Activated T-cell treated with anti-CD3 and anti-CD28 coated beads, Interleukin-2, amount 50 U/mL, for 4 hours (primary cell): ENCODE data around the gene PDE4D. TPM values are rescaled to one million over a fixed set of nuclear protein-coding genes. Genes with fewer than 3 reads are reported as not detected.
A peak's percentile ranks its signal among the peaks of the same experiment; 100 is the strongest.

ENCODE experiments used
- ATAC-seq, 2 donors: fragments of 200-7000 bp; cut with Tn5 transposase; one replicate each; pipeline ENCODE4 v1.10.0; 2021
- DNase-seq: peaks from one replicate; pipeline ENCODE4 v3.0.0-alpha.2; 2020
- H3K27me3 Mint-ChIP-seq: one replicate; pipeline ENCODE4 v1.8.0; 2021; ENCODE audit warnings: low read depth, mixed read lengths
- H3K36me3 Mint-ChIP-seq: one replicate; pipeline ENCODE4 v1.8.0; 2022; ENCODE audit warnings: mixed read lengths; ENCODE audit not compliant: insufficient read depth
- H3K4me1 Mint-ChIP-seq: one replicate; pipeline ENCODE4 v1.8.0; 2021; ENCODE audit warnings: low read depth, mixed read lengths
- H3K4me3 Mint-ChIP-seq: one replicate; pipeline ENCODE4 v1.8.0; 2021; ENCODE audit warnings: mild to moderate bottlenecking, moderate library complexity, mixed read lengths
- H3K9me3 Mint-ChIP-seq: one replicate; pipeline ENCODE4 v1.8.0; 2021; ENCODE audit warnings: mixed read lengths
- total RNA-seq, 3 donors: library from RNA; stranded (reverse); gene quantifications; one replicate each; pipeline ENCODE4 v1.2.1, GENCODE V29; 2021

The PDE4D gene
- total RNA-seq, 3 donors from 2014 or later, result 13.9 to 17.1 (median 16.7) TPM

DNA sequence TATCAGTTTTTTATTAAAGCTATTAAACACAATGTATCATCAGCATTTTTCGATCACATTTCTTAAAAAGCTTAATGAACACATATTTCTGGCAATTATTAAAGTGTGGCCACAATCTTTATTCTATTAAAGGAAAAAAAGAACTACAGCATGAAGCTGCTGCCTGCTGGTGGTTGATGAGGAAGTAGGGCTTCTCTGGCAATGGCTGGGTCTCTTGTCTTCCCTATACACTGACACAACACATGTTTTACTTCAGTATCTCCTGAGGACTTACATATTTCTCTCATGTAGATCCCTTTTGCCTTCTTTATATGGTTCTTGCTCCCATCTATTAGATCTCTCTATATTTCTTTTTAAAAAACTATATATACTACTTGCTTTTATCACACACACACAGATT lies 719.9 kb downstream of the PDE4D start:
- no peak for ATAC-seq

DNA sequence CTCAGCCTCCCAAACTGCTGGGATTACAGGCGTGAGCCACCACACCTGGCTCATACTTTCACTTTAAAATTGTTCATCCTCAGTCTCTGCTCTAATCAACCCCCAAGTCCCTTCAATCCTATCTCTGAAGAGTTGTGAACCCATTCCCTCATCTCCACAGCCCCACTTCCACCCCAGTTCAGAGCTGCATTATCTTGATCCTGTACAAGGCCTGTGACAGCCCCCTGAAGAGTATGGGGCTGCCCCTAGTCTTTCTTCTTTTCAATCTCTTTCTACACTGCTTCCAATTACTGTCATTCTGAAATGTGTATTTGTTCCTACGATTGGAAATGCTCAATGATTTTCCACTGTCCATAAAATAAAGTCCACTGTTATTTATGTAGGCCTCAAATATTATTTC lies 722.4 kb downstream of the PDE4D start:
- no peak for ATAC-seq

More for the DNA sequence above, 719.9 kb downstream of the PDE4D start:
- Mint-ChIP-seq H3K36me3 (no peaks in the 10 kb centered on the region), H3K27me3 (no peaks in the 10 kb centered on the region), H3K4me1 (peaks cover 4% of the 10 kb centered on the region), H3K9me3 (no peaks in the 10 kb centered on the region), H3K4me3 (no peak overlapping the region)
- no peak for DNase-seq

DNA sequence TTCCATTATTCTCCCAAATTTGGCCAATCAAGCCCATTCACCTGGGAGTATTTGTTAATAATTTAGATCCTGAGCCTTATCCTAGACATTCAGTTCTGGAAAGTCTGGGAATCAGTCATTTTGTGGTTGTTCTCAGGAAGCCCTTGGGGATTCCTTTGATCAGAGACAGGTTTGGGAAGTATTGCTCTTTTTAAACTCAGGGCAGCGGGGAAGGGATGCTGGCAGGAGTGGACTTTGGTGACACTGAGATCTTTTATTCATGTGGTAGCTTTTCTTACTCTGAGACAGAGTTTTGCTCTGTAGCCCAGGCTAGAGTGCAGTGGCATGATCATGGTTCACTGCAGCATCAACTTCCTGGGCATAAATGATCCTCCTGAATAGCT lies 723.8 kb downstream of the PDE4D start:
- no peak for ATAC-seq
- no peak overlapping the region for H3K4me3 Mint-ChIP-seq
- peaks cover 4% of the 10 kb centered on the region for H3K4me1 Mint-ChIP-seq
- H3K36me3 Mint-ChIP-seq, result no peaks in the 10 kb centered on the region
- H3K27me3 Mint-ChIP-seq, result no peaks in the 10 kb centered on the region
- no peak for DNase-seq
- no peaks in the 10 kb centered on the region for H3K9me3 Mint-ChIP-seq

More for the DNA sequence above, 722.4 kb downstream of the PDE4D start:
- Mint-ChIP-seq H3K4me1 (peaks cover 4% of the 10 kb centered on the region), H3K27me3 (no peaks in the 10 kb centered on the region), H3K4me3 (no peak overlapping the region), H3K36me3 (no peaks in the 10 kb centered on the region), H3K9me3 (no peaks in the 10 kb centered on the region)
- DNase-seq, result no peak

DNA sequence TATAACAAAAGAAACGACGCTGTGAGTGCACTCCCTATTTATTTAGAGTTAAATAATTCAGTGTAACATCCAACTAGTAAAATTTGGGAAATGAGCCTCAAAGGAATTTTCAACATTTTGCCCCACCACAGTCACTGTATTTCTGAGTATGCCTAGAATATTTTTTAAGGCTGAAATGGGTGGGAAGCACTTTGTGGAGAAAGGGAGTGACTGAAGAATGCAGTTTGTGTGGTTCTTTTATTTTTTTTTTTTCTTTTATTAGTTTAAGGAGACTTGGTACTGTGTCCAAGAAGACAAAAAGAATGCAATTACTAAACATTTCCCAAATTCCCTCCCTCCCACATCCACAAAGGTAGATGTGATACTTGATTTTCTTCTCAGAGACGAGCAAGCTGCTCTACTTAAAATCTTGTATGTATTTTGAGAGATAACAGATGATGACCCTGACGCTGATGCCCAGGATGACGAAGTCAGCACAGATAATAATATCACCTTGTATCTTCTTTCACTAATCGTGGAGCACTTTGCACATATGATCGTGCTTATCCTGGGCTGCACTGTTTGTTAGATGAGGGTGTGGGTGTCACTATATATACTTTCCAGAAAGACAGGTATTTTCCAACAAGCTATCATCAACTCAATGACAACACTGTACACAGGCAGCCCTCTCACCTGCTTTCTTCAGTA lies 724.3 kb downstream of the PDE4D start:
- H3K27me3 Mint-ChIP-seq, result no peaks in the 10 kb centered on the region
- DNase-seq (no peak), ATAC-seq (no peak)
- no peaks in the 10 kb centered on the region for H3K36me3 Mint-ChIP-seq
- no peak overlapping the region for H3K4me3 Mint-ChIP-seq
- peaks cover 4% of the 10 kb centered on the region for H3K4me1 Mint-ChIP-seq
- H3K9me3 Mint-ChIP-seq, result no peaks in the 10 kb centered on the region

DNA sequence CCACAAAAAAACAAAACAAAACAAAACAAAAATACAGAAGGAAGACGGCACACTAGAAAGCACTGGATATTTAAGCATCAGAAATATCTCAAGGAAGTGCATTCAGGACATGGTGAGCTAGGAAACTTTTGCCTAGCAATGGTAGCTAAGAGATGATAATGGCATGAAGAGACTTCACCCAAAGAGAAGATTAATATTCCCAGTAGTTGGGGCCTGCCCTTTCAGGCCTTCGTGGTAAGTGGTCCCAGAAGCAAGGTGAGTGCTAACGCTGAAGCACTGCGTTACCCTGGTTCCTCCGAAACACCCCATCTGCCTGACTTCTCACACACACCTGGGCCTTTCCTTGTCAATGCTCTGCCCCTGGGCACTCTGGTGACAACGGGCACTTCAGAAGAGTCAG lies 725.5 kb downstream of the PDE4D start:
- Mint-ChIP-seq H3K36me3 (no peaks in the 10 kb centered on the region), H3K4me1 (peaks cover 2% of the 10 kb centered on the region), H3K27me3 (no peaks in the 10 kb centered on the region), H3K9me3 (no peaks in the 10 kb centered on the region), H3K4me3 (no peak overlapping the region)
- DNase-seq (no peak), ATAC-seq (no peak)

DNA sequence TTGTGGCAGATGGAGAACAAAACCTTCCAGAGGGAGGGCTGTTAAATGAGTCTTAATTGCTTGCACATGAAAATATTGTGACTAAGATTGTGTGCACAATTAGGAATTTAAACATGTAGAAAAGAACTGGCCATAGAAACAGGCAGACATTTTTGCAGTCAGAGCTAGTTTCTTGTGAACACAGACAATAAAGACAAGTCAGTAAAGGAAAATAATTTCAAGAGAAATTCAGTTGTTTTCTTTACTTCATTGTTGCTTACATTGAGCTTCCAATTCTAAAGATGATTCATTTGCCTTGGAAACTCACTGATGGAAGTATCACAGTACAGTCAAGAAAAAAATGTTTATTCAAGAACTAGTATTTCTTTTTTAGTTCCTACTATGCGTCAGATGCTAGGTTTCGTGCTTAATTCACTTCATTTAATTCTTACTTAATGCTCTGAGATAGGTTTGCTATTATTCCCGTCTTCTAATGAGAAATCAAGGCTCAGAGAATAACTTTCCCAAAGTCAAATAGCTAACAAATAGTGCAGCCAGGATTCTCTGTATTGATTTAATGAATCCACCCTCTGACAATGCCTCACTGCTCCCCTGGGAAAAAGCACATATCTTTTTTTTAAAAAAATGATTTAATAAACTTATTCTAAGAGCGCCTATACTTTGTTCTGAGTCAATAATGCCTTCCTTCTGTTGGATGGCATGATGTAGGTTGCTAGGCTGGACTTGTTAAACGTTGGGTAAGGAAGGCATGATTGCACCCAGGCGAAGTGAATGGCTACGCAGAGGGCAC lies 729.3 kb downstream of the PDE4D start:
- Mint-ChIP-seq H3K27me3 (no peaks in the 10 kb centered on the region), H3K36me3 (no peaks in the 10 kb centered on the region), H3K4me3 (no peak overlapping the region), H3K4me1 (peaks cover 12% of the 10 kb centered on the region), H3K9me3 (no peaks in the 10 kb centered on the region)
- no peak for ATAC-seq
- no peak for DNase-seq

- DNase-seq, result no peak
- Mint-ChIP-seq H3K9me3 (no peaks in the 10 kb centered on the region), H3K4me3 (no peak overlapping the region), H3K4me1 (peaks cover 12% of the 10 kb centered on the region), H3K36me3 (no peaks in the 10 kb centered on the region), H3K27me3 (no peaks in the 10 kb centered on the region)
- ATAC-seq, result peak; percentile 46 to 53
Observed at GRCh38 chr5:59161221-59162105, 732.1 kb downstream of the PDE4D start.

GRCh38 chr5:59158637-59159391 lies 734.7 kb downstream of the PDE4D start:
- H3K4me1 Mint-ChIP-seq, result peaks cover 12% of the 10 kb centered on the region
- no peaks in the 10 kb centered on the region for H3K36me3 Mint-ChIP-seq
- ATAC-seq, result no peak
- DNase-seq, result no peak
- H3K4me3 Mint-ChIP-seq, result no peak overlapping the region
- H3K9me3 Mint-ChIP-seq, result no peaks in the 10 kb centered on the region
- no peaks in the 10 kb centered on the region for H3K27me3 Mint-ChIP-seq

- Mint-ChIP-seq H3K4me3 (no peak overlapping the region), H3K36me3 (no peaks in the 10 kb centered on the region), H3K9me3 (no peaks in the 10 kb centered on the region), H3K27me3 (no peaks in the 10 kb centered on the region), H3K4me1 (peaks cover 12% of the 10 kb centered on the region)
- ATAC-seq, result no peak
- no peak for DNase-seq
Observed at GRCh38 chr5:59158165-59158564, 735.4 kb downstream of the PDE4D start.

DNA sequence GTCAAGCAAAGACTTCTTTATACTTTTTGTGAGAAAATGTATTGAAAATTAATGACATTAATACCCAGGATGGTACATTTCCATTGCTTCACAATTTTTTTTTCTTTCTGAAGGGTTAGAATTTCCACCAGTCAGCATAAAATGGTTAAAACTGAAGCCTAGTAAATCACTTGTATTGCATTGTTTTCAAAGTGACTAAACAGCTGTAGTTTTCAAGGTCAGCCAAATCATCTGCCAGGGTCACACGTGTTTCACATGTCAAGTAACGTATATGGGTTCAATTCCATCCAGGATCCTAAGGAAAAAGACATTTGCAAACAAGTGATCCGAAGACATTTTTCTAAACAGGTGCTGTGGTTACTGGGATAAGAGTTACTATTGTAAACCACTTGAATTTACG lies 736.5 kb downstream of the PDE4D start:
- H3K4me3 Mint-ChIP-seq, result no peak overlapping the region
- ATAC-seq (no peak), DNase-seq (no peak)
- no peaks in the 10 kb centered on the region for H3K9me3 Mint-ChIP-seq
- no peaks in the 10 kb centered on the region for H3K27me3 Mint-ChIP-seq
- no peaks in the 10 kb centered on the region for H3K36me3 Mint-ChIP-seq
- peaks cover 13% of the 10 kb centered on the region for H3K4me1 Mint-ChIP-seq

- ATAC-seq (peak; percentile 73 to 81), DNase-seq (no peak)
- H3K27me3 Mint-ChIP-seq, result no peaks in the 10 kb centered on the region
- H3K4me1 Mint-ChIP-seq, result peaks cover 11% of the 10 kb centered on the region
- H3K36me3 Mint-ChIP-seq, result no peaks in the 10 kb centered on the region
- no peak overlapping the region for H3K4me3 Mint-ChIP-seq
- no peaks in the 10 kb centered on the region for H3K9me3 Mint-ChIP-seq
Observed at GRCh38 chr5:59152701-59153245, 740.8 kb downstream of the PDE4D start.

GRCh38 chr5:59151162-59151889 lies 742.2 kb downstream of the PDE4D start:
- DNase-seq, result no peak
- peaks cover 11% of the 10 kb centered on the region for H3K4me1 Mint-ChIP-seq
- no peak for ATAC-seq
- no peaks in the 10 kb centered on the region for H3K36me3 Mint-ChIP-seq
- no peak overlapping the region for H3K4me3 Mint-ChIP-seq
- H3K9me3 Mint-ChIP-seq, result no peaks in the 10 kb centered on the region
- no peaks in the 10 kb centered on the region for H3K27me3 Mint-ChIP-seq

DNA sequence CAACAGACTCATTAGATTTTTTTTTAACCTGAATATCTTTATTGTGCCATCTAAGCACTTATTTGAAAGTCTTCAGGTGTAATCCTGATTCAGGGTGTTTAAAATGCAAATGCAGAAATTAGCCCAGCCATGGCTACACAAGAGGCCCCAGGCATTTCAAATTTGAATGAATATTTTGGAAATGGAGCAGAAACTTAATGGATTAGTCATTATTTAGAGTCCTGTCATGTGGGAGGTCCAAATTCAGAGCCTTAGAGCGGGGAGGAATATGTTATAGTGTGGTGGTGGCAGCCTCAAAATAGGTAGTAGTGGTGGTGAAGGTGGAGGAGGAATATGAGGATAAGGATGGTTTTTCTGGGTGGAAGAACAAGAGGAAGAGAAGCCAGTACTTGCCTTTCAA lies 743.7 kb downstream of the PDE4D start:
- Mint-ChIP-seq H3K4me1 (peaks cover 11% of the 10 kb centered on the region), H3K27me3 (no peaks in the 10 kb centered on the region), H3K36me3 (no peaks in the 10 kb centered on the region), H3K4me3 (no peak overlapping the region), H3K9me3 (no peaks in the 10 kb centered on the region)
- DNase-seq (no peak), ATAC-seq (no peak)
